Keratinocyte (primary cell): ENCODE measurements around the gene EDA. TPM values are rescaled to one million over a fixed set of nuclear protein-coding genes. Genes with fewer than 3 reads are reported as not detected.

Experiments
- DNase-seq: peaks from one replicate; pipeline ENCODE4 v3.0.0-alpha.2; 2011; ENCODE audit warnings: low read depth, missing footprints, low spot score
- FAIRE-seq: peaks from 2 replicates; lab custom pipeline; 2011; peaks lifted over from hg19 to GRCh38; lab: Jason Lieb, UNC
- H2AFZ ChIP-seq: 2 replicates; pipeline ENCODE4 v1.6.0; 2012; ENCODE audit warnings: low read length, control low read depth, inconsistent platforms; ENCODE audit not compliant: control insufficient read depth
- H3K27ac ChIP-seq: 2 replicates; pipeline ENCODE4 v1.5.1; 2011; ENCODE audit warnings: low read length; ENCODE audit not compliant: control insufficient read depth, insufficient read depth
- H3K27me3 ChIP-seq: 3 replicates; pipeline ENCODE4 v1.6.0; 2011; ENCODE audit warnings: low read length; ENCODE audit not compliant: control insufficient read depth, insufficient read depth; ENCODE audit errors: extremely low read depth
- H3K36me3 ChIP-seq, 2 experiments: 2 replicates in 1 of 2; 3 replicates in 1 of 2; pipeline ENCODE4 v1.5.1; 2011; ENCODE audit warnings: low read length in 2 of 2, mild to moderate bottlenecking in 1 of 2; ENCODE audit not compliant: control insufficient read depth in 2 of 2, insufficient read depth in 2 of 2; ENCODE audit errors: extremely low read depth in 1 of 2
- H3K4me1 ChIP-seq: 3 replicates; pipeline ENCODE4 v1.5.1; 2011; ENCODE audit warnings: low read length; ENCODE audit not compliant: control insufficient read depth, insufficient read depth; ENCODE audit errors: extremely low read depth
- H3K4me2 ChIP-seq: 3 replicates; pipeline ENCODE4 v1.6.0; 2011; ENCODE audit warnings: low read depth, low read length; ENCODE audit not compliant: control insufficient read depth, insufficient read depth; ENCODE audit errors: extremely low read depth
- H3K4me3 ChIP-seq, 3 experiments: fragments of 200-600 bp in 1 of 3; sonication (generic) in 1 of 3; 2 replicates in 2 of 3; 3 replicates in 1 of 3; pipeline ENCODE4 v1.5.1; 2011 to 2016; ENCODE audit warnings: low read length in 3 of 3, mild to moderate bottlenecking in 3 of 3, control low read depth in 2 of 3, inconsistent platforms in 1 of 3, low read depth in 1 of 3, mixed read lengths in 1 of 3, mixed run types in 1 of 3, moderate library complexity in 1 of 3; ENCODE audit not compliant: control insufficient read depth in 2 of 3, insufficient read depth in 2 of 3; ENCODE audit errors: extremely low read depth in 1 of 3
- H3K79me2 ChIP-seq: 2 replicates; pipeline ENCODE4 v1.6.0; 2012; ENCODE audit warnings: low read length; ENCODE audit not compliant: control insufficient read depth, insufficient read depth
- H3K9ac ChIP-seq: 3 replicates; pipeline ENCODE4 v1.6.0; 2011; ENCODE audit warnings: low read length; ENCODE audit not compliant: control insufficient read depth, insufficient read depth; ENCODE audit errors: extremely low read depth
- H3K9me1 ChIP-seq: 3 replicates; pipeline ENCODE4 v1.6.0; 2011; ENCODE audit warnings: low read length; ENCODE audit not compliant: control insufficient read depth, insufficient read depth; ENCODE audit errors: extremely low read depth
- H3K9me3 ChIP-seq: 2 replicates; pipeline ENCODE4 v1.5.1; 2012; ENCODE audit warnings: low read depth, low read length; ENCODE audit not compliant: control insufficient read depth
- H4K20me1 ChIP-seq: 3 replicates; pipeline ENCODE4 v1.6.0; 2011; ENCODE audit warnings: low read length; ENCODE audit not compliant: control insufficient read depth, insufficient read depth; ENCODE audit errors: extremely low read depth
- EZH2 ChIP-seq: IDR thresholded peaks from one replicate; pipeline ENCODE4 v1.6.1; 2012; ENCODE audit warnings: inconsistent platforms, mild to moderate bottlenecking, low read length, moderate library complexity
- dilution Hi-C: fragments of 300-500 bp; cut with MboI; formaldehyde crosslinking; loops from one replicate; pipeline ENCODE4 v1.7.0; 2020; ENCODE audit warnings: low sequenced_read_pairs; ENCODE audit not compliant: extremely low pct_ligation_motif_present
- polyA plus RNA-seq, 5 experiments: library from polyadenylated mRNA; depleted of rRNA in 3 of 5; stranded (reverse) in 3 of 5; stranded (forward) in 1 of 5; unstranded in 1 of 5; fragments of >200 nt; gene quantifications; 1 replicate in 1 of 5; 2 replicates in 3 of 5; 3 replicates in 1 of 5; pipeline versions ENCODE4 v1.2.1 to v1.2.3, GENCODE V29; 2011 to 2012; ENCODE audit warnings: missing spikeins in 2 of 5, low read depth in 1 of 5, low replicate concordance in 1 of 5
- TF ChIP-seq, protein P1 (sequence below), 3 experiments: IDR thresholded peaks in 1 of 3; conservative IDR thresholded peaks in 1 of 3; optimal IDR thresholded peaks in 1 of 3; 2 replicates in 2 of 3; 3 replicates in 1 of 3; pipeline versions ENCODE3 to v1.5.1; 2011; ENCODE audit warnings: low read length in 3 of 3, mild to moderate bottlenecking in 3 of 3, moderate library complexity in 2 of 3, control low read depth in 1 of 3, inconsistent platforms in 1 of 3; ENCODE audit not compliant: insufficient read depth in 2 of 3; ENCODE audit errors: extremely low read depth in 1 of 3

EDA gene
- polyA plus RNA-seq, 1 donor (not counting 4 experiments of a cell fraction or from before 2014, with no cell fraction given) = 0.75 TPM

DNA sequence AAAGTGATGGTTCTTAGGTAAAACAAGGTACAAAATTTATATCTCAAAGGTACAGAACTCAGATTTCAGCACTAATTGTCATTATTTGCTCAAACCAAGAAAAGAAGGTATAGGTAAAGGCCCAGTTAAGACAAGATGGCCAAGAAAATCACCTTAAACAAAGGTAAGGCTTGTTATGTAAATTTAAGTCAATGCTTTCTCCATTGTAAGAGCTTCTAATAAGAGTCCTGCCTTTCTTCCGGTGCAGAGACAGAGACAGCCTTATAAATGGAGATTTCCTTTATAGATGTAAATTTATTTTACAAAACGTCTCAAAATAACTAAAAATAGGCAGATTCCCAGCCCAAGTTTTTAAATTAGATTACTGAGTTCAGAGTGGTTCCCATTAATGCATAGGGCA lies 89.9 kb downstream of the EDA start:
- DNase-seq (no peak), FAIRE-seq (no peak)
- no peaks in the 10 kb centered on the region for H4K20me1 ChIP-seq
- TF ChIP-seq, protein P1, sequence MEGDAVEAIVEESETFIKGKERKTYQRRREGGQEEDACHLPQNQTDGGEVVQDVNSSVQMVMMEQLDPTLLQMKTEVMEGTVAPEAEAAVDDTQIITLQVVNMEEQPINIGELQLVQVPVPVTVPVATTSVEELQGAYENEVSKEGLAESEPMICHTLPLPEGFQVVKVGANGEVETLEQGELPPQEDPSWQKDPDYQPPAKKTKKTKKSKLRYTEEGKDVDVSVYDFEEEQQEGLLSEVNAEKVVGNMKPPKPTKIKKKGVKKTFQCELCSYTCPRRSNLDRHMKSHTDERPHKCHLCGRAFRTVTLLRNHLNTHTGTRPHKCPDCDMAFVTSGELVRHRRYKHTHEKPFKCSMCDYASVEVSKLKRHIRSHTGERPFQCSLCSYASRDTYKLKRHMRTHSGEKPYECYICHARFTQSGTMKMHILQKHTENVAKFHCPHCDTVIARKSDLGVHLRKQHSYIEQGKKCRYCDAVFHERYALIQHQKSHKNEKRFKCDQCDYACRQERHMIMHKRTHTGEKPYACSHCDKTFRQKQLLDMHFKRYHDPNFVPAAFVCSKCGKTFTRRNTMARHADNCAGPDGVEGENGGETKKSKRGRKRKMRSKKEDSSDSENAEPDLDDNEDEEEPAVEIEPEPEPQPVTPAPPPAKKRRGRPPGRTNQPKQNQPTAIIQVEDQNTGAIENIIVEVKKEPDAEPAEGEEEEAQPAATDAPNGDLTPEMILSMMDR (optimal IDR thresholded peaks at IDR 0.05 in 1 of 3, IDR thresholded peaks at IDR 0.05 in 1 of 3, conservative IDR thresholded peaks at IDR 0.05 in 1 of 3; ENCODE audit: extremely low read depth in 1 of 3, insufficient read depth in 2 of 3, low read length in 3 of 3) = no peak
- TF ChIP-seq EZH2 = no peak
- H3K4me2 ChIP-seq = no peak overlapping the region
- no peaks in the 10 kb centered on the region for H3K36me3 ChIP-seq
- no peaks in the 10 kb centered on the region for H3K27me3 ChIP-seq
- dilution Hi-C loops = no loop called here
- no peak overlapping the region for H3K4me3 ChIP-seq
- no peak overlapping the region for H3K9ac ChIP-seq
- no peaks in the 10 kb centered on the region for H3K4me1 ChIP-seq
- no peaks in the 10 kb centered on the region for H3K9me1 ChIP-seq
- no peak overlapping the region for H3K27ac ChIP-seq
- no peaks in the 10 kb centered on the region for H3K9me3 ChIP-seq
- no peak overlapping the region for H2AFZ ChIP-seq
- H3K79me2 ChIP-seq = no peaks in the 10 kb centered on the region

DNA sequence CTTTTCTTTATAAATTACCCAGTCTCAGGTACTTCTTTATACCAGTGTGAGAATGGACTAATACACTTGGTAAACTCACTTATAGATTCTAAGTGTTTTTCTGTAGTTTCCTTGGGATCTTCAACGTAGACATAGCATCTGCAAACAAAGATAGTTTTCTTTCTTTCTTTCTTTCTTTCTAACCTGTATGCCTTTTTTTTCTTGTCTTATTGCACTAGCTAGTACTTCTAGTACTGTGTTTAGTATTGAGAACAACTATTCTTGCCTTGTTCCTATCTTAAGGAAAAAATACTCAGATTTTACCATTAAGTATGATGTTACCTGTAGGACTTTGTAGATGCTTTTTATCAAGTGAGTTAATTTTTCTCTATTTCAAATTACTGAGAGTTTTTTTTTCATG lies 102.2 kb downstream of the EDA start:
- no peaks in the 10 kb centered on the region for H4K20me1 ChIP-seq
- no peak for DNase-seq
- TF ChIP-seq, protein P1 (optimal IDR thresholded peaks at IDR 0.05 in 1 of 3, IDR thresholded peaks at IDR 0.05 in 1 of 3, conservative IDR thresholded peaks at IDR 0.05 in 1 of 3; ENCODE audit: extremely low read depth in 1 of 3, insufficient read depth in 2 of 3, low read length in 3 of 3) = no peak
- TF ChIP-seq EZH2 = no peak
- FAIRE-seq = no peak
- no peak overlapping the region for H3K4me2 ChIP-seq
- H3K36me3 ChIP-seq = no peaks in the 10 kb centered on the region
- dilution Hi-C loops = no loop called here
- no peaks in the 10 kb centered on the region for H3K79me2 ChIP-seq
- no peaks in the 10 kb centered on the region for H3K9me3 ChIP-seq
- no peak overlapping the region for H3K27ac ChIP-seq
- H3K4me1 ChIP-seq = no peaks in the 10 kb centered on the region
- H3K9ac ChIP-seq = no peak overlapping the region
- H3K9me1 ChIP-seq = no peaks in the 10 kb centered on the region
- no peak overlapping the region for H3K4me3 ChIP-seq
- H2AFZ ChIP-seq = no peak overlapping the region
- H3K27me3 ChIP-seq = no peaks in the 10 kb centered on the region
